Common myeloid progenitor, CD34-positive (primary cell): ENCODE data around the gene CELA2A.

Experiments
- CTCF ChIA-PET: fragments of 350-600 bp; sonication (Branson Sonifier 250); formaldehyde crosslinking; loops from one replicate; lab custom pipeline; 2021; ENCODE audit warnings: antibody characterized with exemption; lab: Charles Lee
- POLR2A ChIA-PET: fragments of 350-600 bp; sonication (Branson Sonifier 250); formaldehyde crosslinking; loops from one replicate; lab custom pipeline; 2021; ENCODE audit warnings: antibody characterized with exemption; lab: Charles Lee
- DNase-seq, 3 donors: peaks; one replicate each; pipeline versions ENCODE4 v3.0.0 to v3.0.0-alpha.2; 2013
- H3K27ac ChIP-seq, 2 experiments: 1 replicate in 1 of 2; 2 replicates in 1 of 2; pipeline ENCODE4 v1.7.0; 2013; ENCODE audit warnings: inconsistent platforms in 2 of 2, low read length in 2 of 2, mild to moderate bottlenecking in 2 of 2, low read depth in 1 of 2, moderate library complexity in 1 of 2; ENCODE audit not compliant: severe bottlenecking in 2 of 2, insufficient read depth in 1 of 2, poor library complexity in 1 of 2
- H3K27me3 ChIP-seq, 5 experiments: replicated peaks in 2 of 5; 1 replicate in 3 of 5; 2 replicates in 2 of 5; pipeline versions ENCODE4 v1.6.1 to v1.7.0; 2013; ENCODE audit warnings: low read length in 4 of 5, mild to moderate bottlenecking in 2 of 5, moderate library complexity in 2 of 5, inconsistent platforms in 1 of 5; ENCODE audit not compliant: insufficient read depth in 5 of 5, control insufficient read depth in 4 of 5
- H3K36me3 ChIP-seq, 4 experiments: 1 replicate in 2 of 4; 2 replicates in 2 of 4; pipeline versions ENCODE4 v1.6.1 to v1.7.0; 2013; ENCODE audit warnings: low read length in 3 of 4, control low read depth in 1 of 4, mild to moderate bottlenecking in 1 of 4; ENCODE audit not compliant: control insufficient read depth in 4 of 4, insufficient read depth in 4 of 4
- H3K4me1 ChIP-seq, 4 experiments: 1 replicate in 3 of 4; 2 replicates in 1 of 4; pipeline versions ENCODE4 v1.6.1 to v1.7.1; 2013; ENCODE audit warnings: low read length in 3 of 4, mild to moderate bottlenecking in 3 of 4, control low read depth in 1 of 4, inconsistent platforms in 1 of 4, moderate library complexity in 1 of 4; ENCODE audit not compliant: control insufficient read depth in 4 of 4, insufficient read depth in 4 of 4; ENCODE audit errors: control extremely low read depth in 1 of 4
- H3K4me3 ChIP-seq, 7 experiments: 1 replicate in 4 of 7; 2 replicates in 3 of 7; pipeline versions ENCODE4 v1.5.1 to v1.7.0; 2013; ENCODE audit warnings: mild to moderate bottlenecking in 7 of 7, low read length in 6 of 7, moderate library complexity in 6 of 7, inconsistent platforms in 2 of 7, low read depth in 2 of 7, control low read depth in 1 of 7; ENCODE audit not compliant: insufficient read depth in 4 of 7, control insufficient read depth in 1 of 7; ENCODE audit errors: extremely low read depth in 1 of 7
- H3K9me3 ChIP-seq, 5 experiments: 1 replicate in 4 of 5; 2 replicates in 1 of 5; pipeline versions ENCODE4 v1.6.1 to v1.7.1; 2013; ENCODE audit warnings: low read length in 4 of 5, mild to moderate bottlenecking in 2 of 5, inconsistent platforms in 1 of 5, low read depth in 1 of 5, moderate library complexity in 1 of 5; ENCODE audit not compliant: control insufficient read depth in 4 of 5, insufficient read depth in 2 of 5; ENCODE audit errors: control extremely low read depth in 1 of 5
- WGBS: methylation state at CpG from one replicate; pipeline ENCODE4 v1.1.5; 2013; ENCODE audit not compliant: insufficient coverage; 5-methylcytosine and 5-hydroxymethylcytosine counted together

The CELA2A gene

DNA sequence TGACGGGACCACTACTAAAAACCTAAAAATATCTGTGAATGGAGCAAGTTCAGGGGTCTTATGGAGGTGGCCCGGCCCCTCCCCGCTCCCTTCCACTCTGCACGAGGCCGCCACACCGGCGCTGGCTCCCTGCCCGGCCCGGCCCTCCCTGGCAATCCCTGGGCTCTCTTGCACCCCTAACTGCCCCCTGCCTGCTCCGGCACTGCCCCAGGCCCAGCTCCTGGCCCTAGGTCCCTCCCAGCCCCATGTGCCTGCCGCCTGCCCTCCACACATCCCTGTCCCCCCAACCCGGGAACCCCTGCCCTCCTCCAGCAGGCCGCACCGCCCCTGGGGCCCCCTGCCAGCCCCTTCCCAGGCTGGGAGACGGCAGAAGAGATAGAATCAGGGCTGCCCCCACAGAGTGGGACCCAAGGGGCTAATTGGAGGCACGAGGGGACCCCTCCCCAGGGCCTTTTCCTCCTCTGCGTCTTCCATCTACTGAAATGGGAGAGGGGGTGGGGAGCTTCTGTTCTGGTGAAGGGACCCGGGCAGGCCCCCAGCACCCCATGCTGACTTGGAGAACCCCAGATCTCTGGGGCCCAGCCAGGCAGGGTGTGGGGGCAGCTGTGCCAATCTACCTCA, 27.6 kb upstream of the CELA2A start:
- H3K4me1 ChIP-seq: peaks cover 0 to 7% (median 2%) of the 10 kb centered on the region in 4 experiments
- 96% methylated on average over 10 of the region's 18 CpGs for WGBS
- H3K9me3 ChIP-seq: no peaks in the 10 kb centered on the region
- ChIA-PET CTCF (interaction anchor here (0.8 to 5.6 kb wide), 7 partner anchors 10 to 108 kb away, joined by 3 to 36 read pairs (median 4); no protein-coding TSS in a partner anchor), POLR2A (no interaction called here)
- H3K27me3 ChIP-seq: no peaks in the 10 kb centered on the region
- no peak overlapping the region for H3K4me3 ChIP-seq
- DNase-seq: no peak
- H3K27ac ChIP-seq: no peak overlapping the region
- peaks cover 5 to 54% (median 31%) of the 10 kb centered on the region in 4 experiments for H3K36me3 ChIP-seq

DNA sequence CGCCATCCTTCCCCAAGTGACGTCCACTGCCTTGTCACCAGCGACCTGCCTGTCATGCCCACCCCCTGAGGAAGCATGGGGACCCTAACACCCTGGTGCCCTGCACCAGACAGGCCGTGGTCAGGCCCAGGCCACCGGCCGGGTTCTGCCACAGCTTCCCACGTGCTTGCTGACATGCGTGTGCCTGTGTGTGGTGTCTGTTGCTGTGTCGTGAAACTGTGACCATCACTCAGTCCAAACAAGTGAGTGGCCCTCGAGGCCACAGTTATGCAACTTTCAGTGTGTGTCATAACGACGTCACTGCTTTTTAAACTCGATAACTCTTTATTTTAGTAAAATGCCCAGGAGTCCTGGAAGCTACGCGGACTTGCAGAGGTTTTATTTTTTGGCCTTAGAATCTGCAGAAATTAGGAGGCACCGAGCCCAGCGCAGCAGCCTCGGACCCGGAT, 26.8 kb upstream of the CELA2A start:
- no peak for DNase-seq
- ChIA-PET POLR2A (no interaction called here), CTCF (interaction anchor here (0.6 to 5.6 kb wide), 10 partner anchors 8 to 140 kb away, joined by 3 to 36 read pairs (median 3); no protein-coding TSS in a partner anchor)
- Histone ChIP-seq H3K36me3 (peaks cover 5 to 49% (median 30%) of the 10 kb centered on the region in 4 experiments), H3K9me3 (no peaks in the 10 kb centered on the region), H3K27me3 (no peaks in the 10 kb centered on the region), H3K4me1 (peaks cover 0 to under 1% (median 0%) of the 10 kb centered on the region in 4 experiments), H3K27ac (no peak overlapping the region), H3K4me3 (no peak overlapping the region)
- whole genome bisulfite sequencing: 98% methylated on average over 15 of the region's 19 CpGs

DNA sequence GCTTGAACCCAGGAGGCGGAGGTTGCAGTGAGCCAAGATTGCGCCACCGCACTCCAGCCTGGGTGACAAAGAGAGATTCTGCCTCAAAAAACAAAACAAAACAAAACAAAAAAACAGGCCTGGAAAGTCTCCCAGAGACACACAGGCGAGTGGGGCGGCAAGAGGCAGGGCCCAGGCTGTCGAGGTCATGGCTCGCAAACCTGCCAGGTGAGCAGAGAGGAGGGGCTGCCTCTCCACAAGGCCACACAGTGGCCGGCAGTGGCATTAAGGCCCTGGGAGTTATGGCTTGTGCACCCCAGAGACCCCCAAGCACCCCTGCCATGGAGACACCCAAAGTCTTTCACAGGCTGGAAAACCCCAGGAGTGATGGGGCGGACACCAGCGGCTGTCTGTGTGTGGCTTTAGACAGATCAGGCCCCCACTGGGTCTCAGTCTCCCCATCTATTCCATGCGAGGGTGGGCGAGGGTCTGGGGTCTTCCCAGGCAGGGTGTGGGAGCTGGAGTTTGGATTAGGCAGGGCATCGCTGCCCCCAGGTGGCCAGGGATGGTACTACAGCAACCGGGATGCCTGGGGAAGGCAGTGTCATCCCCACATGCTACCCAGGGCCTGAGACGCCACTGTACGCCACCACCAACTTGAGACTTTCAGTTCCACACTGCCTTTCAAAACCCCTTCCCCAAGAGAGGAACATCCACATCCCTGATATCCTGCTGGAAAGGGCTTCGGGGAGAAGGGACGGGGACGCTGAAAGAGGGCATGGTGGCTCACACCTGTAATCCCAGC, 25.6 kb upstream of the CELA2A start:
- H3K36me3 ChIP-seq: peaks cover 5 to 40% (median 24%) of the 10 kb centered on the region in 4 experiments
- peak in 2 of 3 donors; percentile 61 to 69 for DNase-seq
- 71% methylated on average over 11 of the region's 19 CpGs for WGBS
- no peaks in the 10 kb centered on the region for H3K9me3 ChIP-seq
- no peak overlapping the region for H3K4me3 ChIP-seq
- H3K27me3 ChIP-seq: no peaks in the 10 kb centered on the region
- H3K4me1 ChIP-seq: peaks cover 0 to 6% (median under 1%) of the 10 kb centered on the region in 4 experiments
- CTCF ChIA-PET: interaction anchor here (0.6 to 6.8 kb wide), 21 partner anchors 10 to 282 kb away, joined by 3 to 92 read pairs (median 4); no protein-coding TSS in a partner anchor
- POLR2A ChIA-PET: interaction anchor here (1.5 to 2.8 kb wide), 2 partner anchors 14 to 107 kb away, joined by 4 to 7 read pairs; no protein-coding TSS in a partner anchor
- no peak overlapping the region for H3K27ac ChIP-seq

DNA sequence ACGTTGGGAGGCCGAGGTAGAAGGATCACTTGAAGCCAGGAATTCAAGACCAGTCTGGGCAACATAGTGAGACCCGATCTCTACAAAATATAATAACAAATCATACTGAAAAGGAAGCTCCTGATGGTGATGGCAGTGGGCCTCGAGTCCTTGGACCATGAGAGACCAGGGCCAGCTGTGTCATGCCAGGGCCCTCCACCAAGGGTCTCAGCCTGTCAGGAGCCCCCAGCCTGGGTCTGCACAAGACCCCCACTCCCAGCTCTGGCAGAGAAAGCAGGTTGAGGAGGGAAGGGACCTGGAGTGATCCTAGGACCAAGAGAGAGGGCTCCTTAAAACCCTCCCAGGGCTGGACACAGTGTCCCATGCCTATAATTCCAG, 25.0 kb upstream of the CELA2A start:
- CTCF ChIA-PET: interaction anchor here (1.0 to 6.8 kb wide), 22 partner anchors 9 to 128 kb away, joined by 3 to 92 read pairs (median 4); no protein-coding TSS in a partner anchor
- no peaks in the 10 kb centered on the region for H3K27me3 ChIP-seq
- peaks cover 5 to 35% (median 20%) of the 10 kb centered on the region in 4 experiments for H3K36me3 ChIP-seq
- peaks cover 0 to 6% (median under 1%) of the 10 kb centered on the region in 4 experiments for H3K4me1 ChIP-seq
- WGBS: 75% methylated on average over 2 of the region's 4 CpGs
- DNase-seq: no peak
- no peak overlapping the region for H3K27ac ChIP-seq
- H3K4me3 ChIP-seq: no peak overlapping the region
- H3K9me3 ChIP-seq: no peaks in the 10 kb centered on the region
- POLR2A ChIA-PET: interaction anchor here (0.5 to 2.8 kb wide), 5 partner anchors 8 to 151 kb away, joined by 3 to 7 read pairs (median 4); no protein-coding TSS in a partner anchor

DNA sequence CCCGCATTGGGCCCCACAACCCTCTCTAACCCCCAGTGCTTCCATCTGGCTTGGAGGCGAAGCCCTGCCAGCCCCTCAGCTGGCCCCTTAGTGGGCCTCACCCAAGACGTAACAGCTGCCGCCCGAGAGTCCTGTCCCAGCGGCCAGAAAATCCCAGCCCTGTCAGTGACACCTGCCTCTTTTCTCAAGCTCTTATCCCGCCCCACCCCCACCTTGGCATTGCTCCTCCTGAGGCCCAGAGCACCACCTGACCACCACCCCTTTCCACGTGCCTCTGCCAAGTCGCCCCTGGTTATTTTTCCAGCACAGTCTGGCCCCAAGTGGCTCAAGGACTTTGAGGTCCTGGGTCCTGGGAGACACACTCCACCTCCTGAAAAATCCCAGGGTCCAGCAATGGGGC, 24.2 kb upstream of the CELA2A start:
- 100% methylated on average over 8 of the region's 9 CpGs for WGBS
- no peak for DNase-seq
- Histone ChIP-seq H3K27ac (no peak overlapping the region), H3K27me3 (no peaks in the 10 kb centered on the region), H3K4me3 (no peak overlapping the region), H3K9me3 (no peaks in the 10 kb centered on the region), H3K36me3 (peaks cover 5 to 27% (median 17%) of the 10 kb centered on the region in 4 experiments), H3K4me1 (peaks cover 0 to 6% (median under 1%) of the 10 kb centered on the region in 4 experiments)
- CTCF ChIA-PET: interaction anchor here (1.0 to 6.8 kb wide), 18 partner anchors 9 to 129 kb away, joined by 3 to 92 read pairs (median 4); no protein-coding TSS in a partner anchor
- POLR2A ChIA-PET: interaction anchor here (0.5 to 2.8 kb wide), 5 partner anchors 9 to 152 kb away, joined by 3 to 7 read pairs (median 4); no protein-coding TSS in a partner anchor

DNA sequence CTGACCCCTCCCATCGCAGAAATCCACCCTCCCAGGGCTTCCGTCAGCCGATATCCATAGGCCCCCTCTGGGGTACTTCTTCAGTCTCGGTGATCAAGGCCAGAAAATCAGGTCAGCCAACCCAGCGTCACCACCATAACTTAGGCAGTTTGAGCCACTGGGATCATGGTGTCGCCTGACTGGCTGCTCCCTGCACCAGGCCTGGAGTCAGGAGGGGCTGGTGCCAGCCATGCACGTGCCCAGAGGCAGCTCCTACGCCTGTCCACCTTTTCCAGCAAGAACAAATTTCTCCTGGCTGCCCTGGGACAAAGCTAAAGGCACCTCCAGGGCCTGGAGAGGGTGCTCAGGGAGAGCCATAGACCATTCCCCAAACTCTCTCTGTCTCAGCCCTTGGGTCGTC, 23.1 kb upstream of the CELA2A start:
- CTCF ChIA-PET: interaction anchor here (0.8 to 6.8 kb wide), 2 partner anchors 10 to 111 kb away, joined by 3 to 92 read pairs; no protein-coding TSS in a partner anchor
- peaks cover 4 to 19% (median 10%) of the 10 kb centered on the region in 4 experiments for H3K36me3 ChIP-seq
- no peaks in the 10 kb centered on the region for H3K9me3 ChIP-seq
- DNase-seq: no peak
- peaks cover 0 to 6% (median under 1%) of the 10 kb centered on the region in 4 experiments for H3K4me1 ChIP-seq
- POLR2A ChIA-PET: no interaction called here
- WGBS: 79% methylated on average over 7 of the region's 9 CpGs
- H3K27me3 ChIP-seq: no peaks in the 10 kb centered on the region
- H3K27ac ChIP-seq: no peak overlapping the region
- no peak overlapping the region for H3K4me3 ChIP-seq
